Measurements from ENCODE around the gene SPTBN1. TPM values are rescaled to one million over a fixed set of nuclear protein-coding genes. Genes with fewer than 3 reads are reported as not detected.
"Not testable (repeated sequence)": the region's sequence is repeated elsewhere in the genome, so short reads cannot be mapped to it uniquely, and the experiment has no call there.

The SPTBN1 gene
- total RNA-seq, 8 experiments from 2014 or later = 114 to 408 (median 185) TPM

- WGBS, 10 experiments = 6 to 100% (median 76%) methylated on average over 1 to 6 of the region's 6 CpGs
- H3K4me3 ChIP-seq = no peak overlapping the region
- ATAC-seq (replicated peaks in 6 of 8) = no peak
- in situ Hi-C loops (cut with MboI; ENCODE audit: low pct_unique_long_range_greater_than_20kb in 2 of 9, low sequenced_read_pairs in 9 of 9, unreplicated experiment in 9 of 9) = no loop called here
- no peak overlapping the region for H3K27ac ChIP-seq
- H3K4me1 ChIP-seq (replicated peaks in 1 of 2) = peaks cover 0 to 3% of the 10 kb centered on the region in 2 donors
Measured at GRCh38 chr2:54680397-54681041, 224.4 kb downstream of the SPTBN1 start.

- in situ Hi-C loops (cut with MboI; ENCODE audit: low pct_unique_long_range_greater_than_20kb in 2 of 9, low sequenced_read_pairs in 9 of 9, unreplicated experiment in 9 of 9) = no loop called here
- ATAC-seq (replicated peaks in 6 of 8) = no peak
- Histone ChIP-seq H3K27ac (no peak overlapping the region), H3K4me3 (no peak overlapping the region), H3K4me1 (replicated peaks in 1 of 2) (peaks cover 0 to 3% of the 10 kb centered on the region in 2 donors)
- WGBS, 10 experiments = 40 to 100% (median 80%) methylated on average over 1 to 6 of the region's 6 CpGs; no CpG with 5 or more reads in 1 of the 10 experiments
Measured at GRCh38 chr2:54681416-54681815, 225.3 kb downstream of the SPTBN1 start.

- ATAC-seq (replicated peaks in 6 of 8) = no peak
- Histone ChIP-seq H3K27ac (no peak overlapping the region), H3K4me1 (replicated peaks in 1 of 2) (peaks cover 0 to 3% of the 10 kb centered on the region in 2 donors), H3K4me3 (no peak overlapping the region)
- in situ Hi-C loops (cut with MboI; ENCODE audit: low pct_unique_long_range_greater_than_20kb in 2 of 9, low sequenced_read_pairs in 9 of 9, unreplicated experiment in 9 of 9) = no loop called here
- WGBS, 10 experiments = 60 to 100% (median 93%) methylated on average over 1 to 2 of the region's 2 CpGs; no CpG with 5 or more reads in 2 of the 10 experiments
Measured at GRCh38 chr2:54683596-54683995, 227.5 kb downstream of the SPTBN1 start.

GRCh38 chr2:54685263-54685775, 229.2 kb downstream of the SPTBN1 start:
- in situ Hi-C loops (cut with MboI; ENCODE audit: low pct_unique_long_range_greater_than_20kb in 2 of 9, low sequenced_read_pairs in 9 of 9, unreplicated experiment in 9 of 9) = no loop called here
- 51 to 93% (median 81%) methylated on average over 4 of the region's 4 CpGs; no CpG with 5 or more reads in 2 of the 10 experiments for WGBS, 10 experiments
- no peak for ATAC-seq (replicated peaks in 6 of 8)

GRCh38 chr2:54687595-54688152, 231.5 kb downstream of the SPTBN1 start:
- Histone ChIP-seq H3K27ac (no peak overlapping the region), H3K4me3 (no peak overlapping the region), H3K4me1 (replicated peaks in 1 of 2) (peaks cover 0 to 3% of the 10 kb centered on the region in 2 donors)
- ATAC-seq (replicated peaks in 6 of 8) = no peak
- 63 to 100% (median 90%) methylated on average over 1 to 4 of the region's 4 CpGs; no CpG with 5 or more reads in 2 of the 10 experiments for WGBS, 10 experiments
- in situ Hi-C loops (cut with MboI; ENCODE audit: low pct_unique_long_range_greater_than_20kb in 2 of 9, low sequenced_read_pairs in 9 of 9, unreplicated experiment in 9 of 9) = no loop called here

More at GRCh38 chr2:54685263-54685775, 229.2 kb downstream of the SPTBN1 start:
- no peaks in the 10 kb centered on the region for H3K4me1 ChIP-seq (replicated peaks in 1 of 2)
- no peak overlapping the region for H3K4me3 ChIP-seq
- H3K27ac ChIP-seq = no peak overlapping the region

GRCh38 chr2:54691445-54692135, 235.5 kb downstream of the SPTBN1 start:
- Histone ChIP-seq H3K4me1 (replicated peaks in 1 of 2) (peaks cover 0 to 3% of the 10 kb centered on the region in 2 donors), H3K27ac (no peak overlapping the region), H3K4me3 (no peak overlapping the region)
- 14 to 64% (median 58%) methylated on average over 2 to 7 of the region's 8 CpGs; no CpG with 5 or more reads in 3 of the 10 experiments for WGBS, 10 experiments
- in situ Hi-C loops (cut with MboI; ENCODE audit: low pct_unique_long_range_greater_than_20kb in 2 of 9, low sequenced_read_pairs in 9 of 9, unreplicated experiment in 9 of 9) = no loop called here
- peak in 5 of 8 experiments; percentile 59 to 85 (median 78) for ATAC-seq (replicated peaks in 6 of 8)

GRCh38 chr2:54692556-54692955, 236.4 kb downstream of the SPTBN1 start:
- peak in 1 of 8 experiments; percentile 25 for ATAC-seq (replicated peaks in 6 of 8)
- H3K4me1 ChIP-seq (replicated peaks in 1 of 2) = peaks cover 0 to 3% of the 10 kb centered on the region in 2 donors
- H3K27ac ChIP-seq = no peak overlapping the region
- in situ Hi-C loops (cut with MboI; ENCODE audit: low pct_unique_long_range_greater_than_20kb in 2 of 9, low sequenced_read_pairs in 9 of 9, unreplicated experiment in 9 of 9) = no loop called here
- H3K4me3 ChIP-seq = no peak overlapping the region

- in situ Hi-C loops (cut with MboI; ENCODE audit: low pct_unique_long_range_greater_than_20kb in 2 of 9, low sequenced_read_pairs in 9 of 9, unreplicated experiment in 9 of 9) = no loop called here
Measured at GRCh38 chr2:54695378-54695777, 239.3 kb downstream of the SPTBN1 start.

GRCh38 chr2:54697934-54698333, 241.8 kb downstream of the SPTBN1 start:
- in situ Hi-C loops (cut with MboI; ENCODE audit: low pct_unique_long_range_greater_than_20kb in 2 of 9, low sequenced_read_pairs in 9 of 9, unreplicated experiment in 9 of 9) = no loop called here
- H3K4me3 ChIP-seq = no peak overlapping the region
- 20 to 100% (median 63%) methylated on average over 1 of the region's 1 CpG; no CpG with 5 or more reads in 2 of the 10 experiments for WGBS, 10 experiments
- no peaks in the 10 kb centered on the region for H3K4me1 ChIP-seq (replicated peaks in 1 of 2)
- no peak overlapping the region for H3K27ac ChIP-seq
- no peak for ATAC-seq (replicated peaks in 6 of 8)

More at GRCh38 chr2:54695378-54695777, 239.3 kb downstream of the SPTBN1 start:
- ATAC-seq (replicated peaks in 6 of 8) = no peak
- no peak overlapping the region for H3K27ac ChIP-seq
- peaks cover 0 to 3% of the 10 kb centered on the region in 2 donors for H3K4me1 ChIP-seq (replicated peaks in 1 of 2)
- no peak overlapping the region for H3K4me3 ChIP-seq
- WGBS, 10 experiments = 80 to 100% (median 93%) methylated on average over 1 to 4 of the region's 4 CpGs; no CpG with 5 or more reads in 4 of the 10 experiments

GRCh38 chr2:54698926-54699325, 242.8 kb downstream of the SPTBN1 start:
- WGBS, 10 experiments = no CpG with 5 or more reads among the region's 37 CpGs
- in situ Hi-C loops (cut with MboI; ENCODE audit: low pct_unique_long_range_greater_than_20kb in 2 of 9, low sequenced_read_pairs in 9 of 9, unreplicated experiment in 9 of 9); H3K4me3 ChIP-seq; H3K4me1 ChIP-seq (replicated peaks in 1 of 2); H3K27ac ChIP-seq; ATAC-seq (replicated peaks in 6 of 8): not testable (repeated sequence)

- Histone ChIP-seq H3K27ac (no peak overlapping the region), H3K4me1 (replicated peaks in 1 of 2) (no peaks in the 10 kb centered on the region), H3K4me3 (no peak overlapping the region)
- no peak for ATAC-seq (replicated peaks in 6 of 8)
- WGBS, 10 experiments = 93 to 100% (median 100%) methylated on average over 1 to 2 of the region's 2 CpGs; no CpG with 5 or more reads in 4 of the 10 experiments
- in situ Hi-C loops (cut with MboI; ENCODE audit: low pct_unique_long_range_greater_than_20kb in 2 of 9, low sequenced_read_pairs in 9 of 9, unreplicated experiment in 9 of 9) = loop anchor here in 5 of 9 experiments (25.0 kb wide), 1 partner anchor 587 kb away; the partner anchor contains the start of gene ACYP2 (in 5 of the 5)
Measured at GRCh38 chr2:54699665-54700064, 243.5 kb downstream of the SPTBN1 start.

GRCh38 chr2:54701029-54701428, 244.9 kb downstream of the SPTBN1 start:
- no peak overlapping the region for H3K4me3 ChIP-seq
- 60 to 100% (median 79%) methylated on average over 1 to 2 of the region's 2 CpGs; no CpG with 5 or more reads in 1 of the 10 experiments for WGBS, 10 experiments
- H3K4me1 ChIP-seq (replicated peaks in 1 of 2) = no peaks in the 10 kb centered on the region
- ATAC-seq (replicated peaks in 6 of 8) = no peak
- in situ Hi-C loops (cut with MboI; ENCODE audit: low pct_unique_long_range_greater_than_20kb in 2 of 9, low sequenced_read_pairs in 9 of 9, unreplicated experiment in 9 of 9) = loop anchor here in 5 of 9 experiments (25.0 kb wide), 1 partner anchor 589 kb away; the partner anchor contains the start of gene ACYP2 (in 5 of the 5)
- H3K27ac ChIP-seq = no peak overlapping the region

- Histone ChIP-seq H3K4me3 (no peak overlapping the region), H3K4me1 (replicated peaks in 1 of 2) (no peaks in the 10 kb centered on the region), H3K27ac (no peak overlapping the region)
- in situ Hi-C loops (cut with MboI; ENCODE audit: low pct_unique_long_range_greater_than_20kb in 2 of 9, low sequenced_read_pairs in 9 of 9, unreplicated experiment in 9 of 9) = loop anchor here in 5 of 9 experiments (25.0 kb wide), 1 partner anchor 592 kb away; the partner anchor contains the start of gene ACYP2 (in 5 of the 5)
- no peak for ATAC-seq (replicated peaks in 6 of 8)
- 60 to 80% methylated on average over 1 of the region's 1 CpG; no CpG with 5 or more reads in 8 of the 10 experiments for WGBS, 10 experiments
Measured at GRCh38 chr2:54704238-54704637, 248.1 kb downstream of the SPTBN1 start.
